SK-N-SH (cell line): ENCODE data around the gene CAMSAP1. TPM values are rescaled to one million over a fixed set of nuclear protein-coding genes. Genes with fewer than 3 reads are reported as not detected.

Experiments used
- CTCF ChIA-PET: fragments of 300-600, 350-600 bp; formaldehyde crosslinking; extraction: SDS; loops from one replicate; lab custom pipeline; 2021; lab: Yijun Ruan, JAX
- POLR2A ChIA-PET: fragments of 350-600 bp; sonication (Branson Sonifier 250); formaldehyde crosslinking; extraction: SDS; loops from one replicate; lab custom pipeline; 2020; ENCODE audit warnings: antibody characterized with exemption, inconsistent platforms; lab: Yijun Ruan, JAX
- DNase-seq: peaks from one replicate; pipeline ENCODE4 v3.0.0; 2012
- H2AFZ ChIP-seq: fragments of 200-600 bp; sonication (generic); 2 replicates; pipeline ENCODE4 v1.8.1; 2016; ENCODE audit warnings: antibody characterized with exemption, mild to moderate bottlenecking, low read depth
- H3F3A ChIP-seq: fragments of 200-600 bp; sonication (generic); replicated peaks from 2 replicates; pipeline ENCODE3; 2016; ENCODE audit warnings: antibody characterized with exemption, mild to moderate bottlenecking; ENCODE audit not compliant: insufficient read depth
- H3K27ac ChIP-seq, 2 experiments: fragments of 200-500 bp in 1 of 2; fragments of 200-600 bp in 1 of 2; sonication (Bioruptor generic) in 1 of 2; sonication (generic), shearing (Covaris generic) in 1 of 2; 2 replicates each; pipeline versions ENCODE4 v1.5.1 to v1.6.1; 2014 to 2016; ENCODE audit warnings: low read depth in 2 of 2, inconsistent platforms in 1 of 2, low read length in 1 of 2, mild to moderate bottlenecking in 1 of 2, mixed read lengths in 1 of 2
- H3K27me3 ChIP-seq: fragments of 200-600 bp; sonication (generic), shearing (Covaris generic); 2 replicates; pipeline ENCODE4 v1.6.1; 2016; ENCODE audit warnings: mixed run types; ENCODE audit not compliant: insufficient read depth
- H3K36me3 ChIP-seq, 2 experiments: fragments of 200-500 bp in 1 of 2; fragments of 200-600 bp in 1 of 2; sonication (Bioruptor generic) in 1 of 2; sonication (generic) in 1 of 2; replicated peaks in 1 of 2; 2 replicates each; pipeline versions ENCODE3 to v1.5.1; 2014 to 2016; ENCODE audit warnings: low read length in 1 of 2, mild to moderate bottlenecking in 1 of 2; ENCODE audit not compliant: insufficient read depth in 2 of 2, control insufficient read depth in 1 of 2
- H3K4me1 ChIP-seq, 2 experiments: fragments of 200-500 bp in 1 of 2; fragments of 200-600 bp in 1 of 2; sonication (Bioruptor generic) in 1 of 2; sonication (generic), shearing (Covaris generic) in 1 of 2; 2 replicates each; pipeline versions ENCODE4 v1.5.1 to v1.6.1; 2014 to 2016; ENCODE audit warnings: low read depth in 1 of 2, low read length in 1 of 2, mixed run types in 1 of 2; ENCODE audit not compliant: insufficient read depth in 2 of 2, control insufficient read depth in 1 of 2
- H3K4me2 ChIP-seq: fragments of 200-600 bp; sonication (generic), shearing (Covaris generic); 2 replicates; pipeline ENCODE4 v1.6.1; 2017; ENCODE audit warnings: mixed run types
- H3K4me3 ChIP-seq, 2 experiments: fragments of 200-500 bp in 1 of 2; fragments of 200-600 bp in 1 of 2; sonication (Bioruptor generic) in 1 of 2; sonication (generic), shearing (Covaris generic) in 1 of 2; 2 replicates each; pipeline versions ENCODE4 v1.5.1 to v1.8.1; 2014 to 2016; ENCODE audit warnings: low read depth in 2 of 2, inconsistent platforms in 1 of 2, low read length in 1 of 2, mild to moderate bottlenecking in 1 of 2, mixed read lengths in 1 of 2, moderate library complexity in 1 of 2
- H3K79me2 ChIP-seq: fragments of 200-600 bp; sonication (generic); 2 replicates; pipeline ENCODE4 v1.8.1; 2017; ENCODE audit warnings: mild to moderate bottlenecking; ENCODE audit not compliant: insufficient read depth
- H3K9ac ChIP-seq: fragments of 200-600 bp; sonication (generic); 2 replicates; pipeline ENCODE4 v1.6.1; 2017; ENCODE audit warnings: mixed run types
- H3K9me2 ChIP-seq: fragments of 200-600 bp; sonication (generic); 2 replicates; pipeline ENCODE4 v1.6.1; 2017; ENCODE audit warnings: mixed run types
- H3K9me3 ChIP-seq: fragments of 200-600 bp; sonication (generic); 2 replicates; pipeline ENCODE4 v1.6.1; 2017; ENCODE audit warnings: mixed run types, mild to moderate bottlenecking, moderate library complexity
- H4K20me1 ChIP-seq: fragments of 200-600 bp; sonication (generic); 2 replicates; pipeline ENCODE4 v1.6.1; 2017; ENCODE audit warnings: mild to moderate bottlenecking, mixed run types; ENCODE audit not compliant: insufficient read depth
- CHD2 ChIP-seq: fragments of 150-350 bp; IDR thresholded peaks from 2 replicates; pipeline ENCODE4 v1.6.1; 2018; ENCODE audit warnings: low read length; ENCODE audit not compliant: partially characterized antibody
- GABPA ChIP-seq: IDR thresholded peaks from 2 replicates; pipeline ENCODE4 v1.4.0; 2012; ENCODE audit warnings: low read depth, mild to moderate bottlenecking
- MEF2A ChIP-seq: IDR thresholded peaks from 2 replicates; pipeline ENCODE4 v1.4.0; 2012; ENCODE audit warnings: low read depth, borderline replicate concordance
- MXI1 ChIP-seq: IDR thresholded peaks from 2 replicates; pipeline ENCODE4 v1.6.1; 2012; ENCODE audit warnings: mild to moderate bottlenecking, low read depth, low read length, improper control_type of control experiment
- NFIC ChIP-seq: IDR thresholded peaks from 2 replicates; pipeline ENCODE4 v1.4.0; 2012; ENCODE audit warnings: borderline replicate concordance
- NRF1 ChIP-seq: IDR thresholded peaks from 2 replicates; pipeline ENCODE4 v1.6.1; 2012; ENCODE audit warnings: low read depth, mild to moderate bottlenecking, low read length
- POLR2AphosphoS5 ChIP-seq: IDR thresholded peaks from 2 replicates; pipeline ENCODE4 v1.6.1; 2012; ENCODE audit warnings: low read depth, low read length
- RAD21 ChIP-seq: IDR thresholded peaks from 2 replicates; pipeline ENCODE4 v1.6.1; 2012; ENCODE audit warnings: mild to moderate bottlenecking, low read length
- RXRA ChIP-seq: IDR thresholded peaks from 2 replicates; pipeline ENCODE4 v1.4.0; 2012; ENCODE audit warnings: low read depth, mild to moderate bottlenecking, borderline replicate concordance
- SIN3A ChIP-seq: IDR thresholded peaks from 2 replicates; pipeline ENCODE4 v1.6.1; 2012; ENCODE audit warnings: low read depth, mild to moderate bottlenecking, low read length, moderate library complexity, borderline replicate concordance
- TAF1 ChIP-seq: IDR thresholded peaks from 2 replicates; pipeline ENCODE4 v1.6.1; 2012; ENCODE audit warnings: low read depth, mild to moderate bottlenecking, low read length, moderate library complexity, borderline replicate concordance
- TCF12 ChIP-seq: IDR thresholded peaks from 2 replicates; pipeline ENCODE4 v1.4.0; 2012
- WGBS: methylation state at CpG from one replicate; pipeline ENCODE4 v1.1.6; 2017; ENCODE audit warnings: low lambda C conversion rate; 5-methylcytosine and 5-hydroxymethylcytosine counted together
- polyA plus RNA-seq, 3 experiments: library from polyadenylated mRNA; depleted of rRNA; stranded (reverse); fragments of >200 nt; gene quantifications; 2 replicates each; pipeline ENCODE4 v1.2.3, GENCODE V29; 2012
- TF ChIP-seq, protein P1 (sequence below): IDR thresholded peaks from 2 replicates; pipeline ENCODE4 v1.4.0; 2012; ENCODE audit warnings: low read depth
- TF ChIP-seq, protein P2 (sequence below): IDR thresholded peaks from 2 replicates; pipeline ENCODE4; 2012

The CAMSAP1 gene
- polyA plus RNA-seq, 1 of the 3 experiments (the other 2 are of a cell fraction): 8.9 TPM

DNA sequence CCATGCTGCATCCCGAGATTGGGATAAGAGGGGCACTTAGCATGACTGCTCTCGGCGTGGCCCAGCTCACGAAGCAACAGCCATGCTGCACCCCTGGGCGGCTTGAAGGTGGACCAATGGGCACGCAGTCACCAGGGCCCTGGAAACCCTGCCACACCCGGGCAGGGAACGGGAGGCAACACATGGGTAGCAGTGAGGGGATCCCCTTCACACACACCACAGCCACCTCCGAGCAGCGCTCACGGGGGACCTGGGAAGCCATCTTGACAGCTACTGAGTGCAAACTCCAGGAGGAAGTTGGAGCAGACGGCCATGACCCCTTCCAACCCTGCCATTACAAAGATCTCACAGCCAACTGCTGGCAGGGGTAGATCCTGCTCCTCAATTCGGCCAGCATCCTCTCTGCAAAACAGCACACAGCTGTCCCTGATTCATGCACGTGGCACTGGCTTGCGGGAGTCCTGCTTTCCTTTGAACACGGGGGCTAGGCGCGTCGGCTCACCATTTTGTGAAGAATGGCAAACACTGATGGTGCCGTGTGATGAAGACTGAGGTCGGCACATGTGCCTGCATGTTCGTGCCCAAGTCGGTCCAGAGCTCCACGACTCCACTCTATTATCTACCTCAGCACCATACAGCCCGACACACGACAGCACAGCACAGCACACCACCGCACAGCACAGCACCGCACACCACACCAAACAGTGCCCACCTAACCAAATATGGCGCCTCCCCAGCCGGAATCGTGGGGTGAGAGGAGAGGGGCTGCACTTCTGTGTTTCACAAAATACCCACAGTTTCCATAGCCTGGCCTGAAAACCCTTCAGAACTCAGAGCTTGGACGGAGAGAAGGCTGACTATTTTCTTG, 48.8 kb upstream of the CAMSAP1 start:
- Histone ChIP-seq H3K4me2 (no peak overlapping the region), H3K9ac (no peak overlapping the region), H3K9me2 (no peaks in the 10 kb centered on the region), H3F3A (peaks cover 4% of the 10 kb centered on the region), H3K27ac (no peak overlapping the region), H3K36me3 (peaks cover 0 to 20% of the 10 kb centered on the region in 2 experiments), H3K27me3 (no peaks in the 10 kb centered on the region), H3K4me3 (no peak overlapping the region), H3K4me1 (peaks cover 0 to 15% of the 10 kb centered on the region in 2 experiments; a peak in 2 of 4 replicates), H4K20me1 (peaks cover 22% of the 10 kb centered on the region), H3K79me2 (peaks cover 65% of the 10 kb centered on the region), H2AFZ (no peak overlapping the region), H3K9me3 (no peaks in the 10 kb centered on the region)
- ChIA-PET CTCF (interaction anchor here (0.8 to 2.1 kb wide), 3 partner anchors 12 to 347 kb away, joined by 4 to 9 read pairs (median 4); no protein-coding TSS in a partner anchor), POLR2A (interaction anchor here (0.8 kb wide), 1 partner anchor 237 kb away, joined by 4 read pairs; no protein-coding TSS in a partner anchor)
- no peak for DNase-seq
- WGBS: 75% methylated on average over 14 of the region's 32 CpGs
- TF ChIP-seq NRF1: no peak
- TF ChIP-seq NFIC: no peak
- no peak for TF ChIP-seq GABPA
- TF ChIP-seq MXI1: no peak
- TF ChIP-seq RAD21: no peak

DNA sequence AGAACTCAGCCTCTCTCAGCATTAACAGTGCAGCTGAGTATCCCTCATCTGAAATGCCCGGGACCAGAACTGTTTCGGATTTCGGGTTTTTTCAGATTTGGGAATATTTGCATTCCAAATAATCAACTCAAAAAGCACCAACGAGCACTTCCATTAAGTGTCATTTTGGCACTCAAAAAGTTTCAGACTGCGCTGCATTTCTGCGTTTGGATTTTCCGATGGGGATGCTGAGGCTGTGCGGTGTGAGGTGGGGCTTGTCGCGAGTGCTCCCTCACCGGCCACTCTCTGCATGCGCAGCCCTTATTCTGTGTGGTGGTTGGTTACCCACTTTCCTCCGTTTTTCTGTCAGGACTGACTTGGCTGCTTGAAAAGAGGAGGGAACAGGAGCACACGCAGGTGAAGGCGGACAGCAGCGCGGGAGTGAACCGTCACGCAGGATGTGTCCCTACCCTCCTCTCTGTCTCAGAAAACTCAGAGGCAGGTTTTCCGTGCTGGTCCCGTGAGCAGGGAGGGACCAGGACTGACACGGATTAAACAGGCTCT, 45.4 kb upstream of the CAMSAP1 start:
- no peak overlapping the region for H3K27ac ChIP-seq
- H2AFZ ChIP-seq: no peak overlapping the region
- DNase-seq: no peak
- H4K20me1 ChIP-seq: no peaks in the 10 kb centered on the region; the same call in 1 of the 2 replicates
- no peak for TF ChIP-seq TCF12
- TF ChIP-seq CHD2: no peak
- TF ChIP-seq, protein P1, sequence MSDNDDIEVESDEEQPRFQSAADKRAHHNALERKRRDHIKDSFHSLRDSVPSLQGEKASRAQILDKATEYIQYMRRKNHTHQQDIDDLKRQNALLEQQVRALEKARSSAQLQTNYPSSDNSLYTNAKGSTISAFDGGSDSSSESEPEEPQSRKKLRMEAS: no peak
- no peak for TF ChIP-seq POLR2AphosphoS5
- TF ChIP-seq MEF2A: no peak
- TF ChIP-seq RXRA: no peak
- TF ChIP-seq SIN3A: no peak
- TF ChIP-seq NRF1: no peak
- TF ChIP-seq, protein P2, sequence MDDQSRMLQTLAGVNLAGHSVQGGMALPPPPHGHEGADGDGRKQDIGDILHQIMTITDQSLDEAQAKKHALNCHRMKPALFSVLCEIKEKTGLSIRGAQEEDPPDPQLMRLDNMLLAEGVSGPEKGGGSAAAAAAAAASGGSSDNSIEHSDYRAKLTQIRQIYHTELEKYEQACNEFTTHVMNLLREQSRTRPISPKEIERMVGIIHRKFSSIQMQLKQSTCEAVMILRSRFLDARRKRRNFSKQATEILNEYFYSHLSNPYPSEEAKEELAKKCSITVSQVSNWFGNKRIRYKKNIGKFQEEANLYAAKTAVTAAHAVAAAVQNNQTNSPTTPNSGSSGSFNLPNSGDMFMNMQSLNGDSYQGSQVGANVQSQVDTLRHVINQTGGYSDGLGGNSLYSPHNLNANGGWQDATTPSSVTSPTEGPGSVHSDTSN: no peak
- no peak for TF ChIP-seq TAF1
- H3F3A ChIP-seq: peaks cover 4% of the 10 kb centered on the region
- H3K9ac ChIP-seq: no peak overlapping the region
- no peaks in the 10 kb centered on the region for H3K9me2 ChIP-seq
- H3K79me2 ChIP-seq: peaks cover 34% of the 10 kb centered on the region
- H3K27me3 ChIP-seq: no peaks in the 10 kb centered on the region
- peaks cover 0 to 32% of the 10 kb centered on the region in 2 experiments for H3K36me3 ChIP-seq
- 94% methylated on average over 22 of the region's 22 CpGs for WGBS
- no peaks in the 10 kb centered on the region for H3K4me1 ChIP-seq
- ChIA-PET CTCF (interaction anchor here (2.3 kb wide), 1 partner anchor 7 kb away, joined by 8 read pairs; no protein-coding TSS in a partner anchor), POLR2A (no interaction called here)
- H3K9me3 ChIP-seq: no peaks in the 10 kb centered on the region
- H3K4me3 ChIP-seq: no peak overlapping the region
- H3K4me2 ChIP-seq: no peak overlapping the region
